HEK293T (cell line): ENCODE results near the gene FABP6.

ENCODE experiments used
- ARNT ChIP-seq: fragments of 450-650 bp; IDR thresholded peaks from 2 replicates; pipeline ENCODE4 v1.6.1; 2017; ENCODE audit warnings: mild to moderate bottlenecking
- BHLHE40 ChIP-seq: fragments of 450-650 bp; IDR thresholded peaks from 2 replicates; pipeline ENCODE4 v1.6.1; 2016; ENCODE audit warnings: mild to moderate bottlenecking, moderate library complexity, borderline replicate concordance
- CTBP1 ChIP-seq: fragments of 450-650 bp; IDR thresholded peaks from 2 replicates; pipeline ENCODE4 v1.6.1; 2016; ENCODE audit warnings: borderline replicate concordance
- ELF4 ChIP-seq: fragments of 450-650 bp; IDR thresholded peaks from 2 replicates; pipeline ENCODE4 v1.6.1; 2017; ENCODE audit warnings: antibody characterized with exemption
- FOXA1 ChIP-seq: fragments of 450-650 bp; IDR thresholded peaks from 2 replicates; pipeline ENCODE4 v1.6.1; 2016; ENCODE audit warnings: mild to moderate bottlenecking
- FOXK2 ChIP-seq: fragments of 450-650 bp; IDR thresholded peaks from 2 replicates; pipeline ENCODE4 v1.6.1; 2016; ENCODE audit warnings: mild to moderate bottlenecking
- FOXM1 ChIP-seq: fragments of 450-650 bp; IDR thresholded peaks from 2 replicates; pipeline ENCODE4 v1.6.1; 2017; ENCODE audit warnings: mild to moderate bottlenecking, borderline replicate concordance
- HDGF ChIP-seq: fragments of 450-650 bp; IDR thresholded peaks from 2 replicates; pipeline ENCODE4 v1.6.1; 2017; ENCODE audit warnings: antibody characterized with exemption, borderline replicate concordance
- L3MBTL2 ChIP-seq: fragments of 450-650 bp; conservative IDR thresholded peaks from 2 replicates; pipeline ENCODE4 v1.6.1; 2016; ENCODE audit warnings: mild to moderate bottlenecking
- NFRKB ChIP-seq: fragments of 450-650 bp; IDR thresholded peaks from 2 replicates; pipeline ENCODE4 v1.6.1; 2016; ENCODE audit warnings: mild to moderate bottlenecking, moderate library complexity
- SP1 ChIP-seq: fragments of 450-650 bp; IDR thresholded peaks from 2 replicates; pipeline ENCODE4 v1.6.1; 2017
- SUZ12 ChIP-seq: fragments of 450-650 bp; IDR thresholded peaks from 2 replicates; pipeline ENCODE4 v1.6.1; 2016; ENCODE audit warnings: mild to moderate bottlenecking
- TARDBP ChIP-seq: fragments of 450-650 bp; IDR thresholded peaks from 2 replicates; pipeline ENCODE4 v1.6.1; 2016
- ZNF384 ChIP-seq: fragments of 450-650 bp; IDR thresholded peaks from 2 replicates; pipeline ENCODE4 v1.6.1; 2016

DNA sequence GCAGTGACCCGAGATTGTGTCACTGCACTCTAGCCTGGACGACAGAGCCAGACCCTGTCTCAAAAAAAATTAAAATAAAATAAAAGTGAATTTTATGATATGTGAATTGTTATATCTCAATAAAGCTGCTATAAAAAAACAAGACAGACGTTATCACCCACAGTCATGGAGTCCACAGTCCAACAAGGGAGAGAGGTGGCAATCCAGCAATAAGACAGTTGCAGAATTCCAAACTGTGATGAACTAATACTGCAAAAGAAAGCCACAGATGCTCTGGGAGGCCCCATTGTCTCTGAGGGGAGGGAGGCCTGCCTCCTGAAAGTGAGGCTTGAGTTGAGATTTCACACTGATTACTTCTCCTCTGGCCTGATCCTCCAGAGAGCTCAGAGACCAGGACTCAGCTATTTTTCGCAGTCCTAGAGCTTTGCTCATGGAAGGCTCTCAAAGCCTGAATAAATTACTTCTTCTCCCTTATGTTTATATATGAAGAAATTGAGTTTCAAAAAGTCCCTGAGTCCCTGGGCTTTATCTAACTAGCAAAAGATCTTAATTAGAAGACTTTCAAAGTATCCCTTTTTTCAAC, 55.1 kb downstream of the FABP6 start:
- TF ChIP-seq FOXM1 (no peak), SUZ12 (no peak), TARDBP (no peak), BHLHE40 (no peak), SP1 (no peak), FOXK2 (no peak), ARNT (no peak), ELF4 (no peak), ZNF384 (no peak), CTBP1 (no peak), FOXA1 (no peak), NFRKB (no peak), L3MBTL2 (no peak), HDGF (no peak)
